Measurements from ENCODE around the gene FZR1. TPM values are rescaled to one million over a fixed set of nuclear protein-coding genes. Genes with fewer than 3 reads are reported as not detected.

The FZR1 gene
- total and polyA plus RNA-seq, 2 of the 8 experiments (the other 6 are each of a cell fraction or from before 2014, with no cell fraction given): 21.6 to 35.5 TPM

GRCh38 chr19:3576696-3577443 lies 70.8 kb downstream of the FZR1 start (continued):
- TF ChIP-seq BCL11A (IDR thresholded peaks at IDR 0.05; ENCODE audit: low read depth in 2 of 2, low read length in 2 of 2) (no peak), NANOG (IDR thresholded peaks at IDR 0.05; ENCODE audit: insufficient read depth, low read depth, low read length, poor library complexity, severe bottlenecking) (no peak), TCF12 (IDR thresholded peaks at IDR 0.05; ENCODE audit: low read depth, low read length) (no peak), ATF2 (IDR thresholded peaks at IDR 0.05; ENCODE audit: low read length) (no peak), KDM1A (IDR thresholded peaks at IDR 0.05; ENCODE audit: borderline replicate concordance, low read length) (no peak), JUN (IDR thresholded peaks at IDR 0.05; ENCODE audit: low read depth, low read length) (no peak), BACH1 (IDR thresholded peaks at IDR 0.05; ENCODE audit: low read length) (no peak), TBP (IDR thresholded peaks at IDR 0.05; ENCODE audit: low read depth, low read length) (peak; percentile 48; the same call in 1 of the 2 replicates), CTBP2 (IDR thresholded peaks at IDR 0.05; ENCODE audit: borderline replicate concordance, insufficient read depth, insufficient read length, low read length) (no peak), ATF3 (IDR thresholded peaks at IDR 0.05; ENCODE audit: insufficient read depth, low read depth, low read length) (no peak), RXRA (IDR thresholded peaks at IDR 0.05; ENCODE audit: insufficient read depth, low read depth, low read length) (no peak), SIN3A (conservative IDR thresholded peaks at IDR 0.05 in 1 of 2, IDR thresholded peaks at IDR 0.05 in 1 of 2; ENCODE audit: low read depth in 1 of 2, low read length in 2 of 2) (peak in 1 of 2 experiments; percentile 47; a peak in 1 of 4 replicates), RAD21 (IDR thresholded peaks at IDR 0.05 in 1 of 2, conservative IDR thresholded peaks at IDR 0.05 in 1 of 2; ENCODE audit: low read depth in 2 of 2, low read length in 2 of 2) (no peak), PHF8 (conservative IDR thresholded peaks at IDR 0.05; ENCODE audit: low read depth, low read length) (no peak; the same call in 1 of the 2 replicates), CBX5 (IDR thresholded peaks at IDR 0.05; ENCODE audit: low read depth, low read length) (no peak), CTCF (IDR thresholded peaks at IDR 0.05; ENCODE audit: control extremely low read depth in 1 of 3, insufficient read depth in 1 of 3, low read depth in 1 of 3, low read length in 3 of 3) (0 out of 4 replicates have a peak, but pooled peaks of 1 of the 3 experiments have one; percentile 7), CBX8 (IDR thresholded peaks at IDR 0.05; ENCODE audit: borderline replicate concordance, low read depth, low read length) (no peak)
